ENCODE results near the gene CCDC171. TPM values are rescaled to one million over a fixed set of nuclear protein-coding genes. Genes with fewer than 3 reads are reported as not detected.

The CCDC171 gene
- total RNA-seq, 1 donor from 2014 or later: 2.9 TPM

GRCh38 chr9:15512204-15512603 lies 40.6 kb upstream of the CCDC171 start:
- Histone ChIP-seq H3K4me3 (no peak overlapping the region), H3K36me3 (peaks cover 9% of the 10 kb centered on the region), H3K27ac (no peak overlapping the region), H3K27me3 (ENCODE audit: low read depth) (no peaks in the 10 kb centered on the region), H3K4me1 (peaks cover 26% of the 10 kb centered on the region), H3K9me3 (no peaks in the 10 kb centered on the region)
- DNase-seq (no peak), ATAC-seq (no peak)
- intact Hi-C loops (cut with DNase I): no loop called here
- TF ChIP-seq CTCF (IDR thresholded peaks at IDR 0.05): no peak

DNA sequence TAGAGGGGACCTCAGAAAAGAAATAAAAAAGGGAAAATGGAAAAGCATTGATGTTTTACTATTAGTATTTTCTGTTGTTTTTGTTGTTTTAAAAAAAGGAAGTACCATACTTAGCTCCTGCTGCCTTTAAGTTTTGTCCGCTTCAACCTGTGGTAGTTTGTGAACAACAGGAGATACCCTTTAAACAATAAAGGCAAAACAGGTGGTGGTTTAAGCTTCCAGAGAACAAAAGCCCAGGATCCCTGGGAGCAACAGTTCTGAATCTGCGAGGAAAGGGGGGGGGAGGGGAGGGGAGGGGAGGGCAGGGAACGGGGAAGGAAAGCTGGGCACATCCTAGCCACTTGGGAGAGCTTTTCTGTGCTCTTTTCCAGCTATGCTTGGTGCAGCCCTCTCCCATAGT lies 40.0 kb upstream of the CCDC171 start:
- ATAC-seq (no peak), DNase-seq (no peak)
- H3K36me3 ChIP-seq: peaks cover 7% of the 10 kb centered on the region
- H3K27ac ChIP-seq: no peak overlapping the region
- peaks cover 26% of the 10 kb centered on the region for H3K4me1 ChIP-seq
- TF ChIP-seq CTCF (IDR thresholded peaks at IDR 0.05): no peak
- intact Hi-C loops (cut with DNase I): no loop called here
- no peaks in the 10 kb centered on the region for H3K9me3 ChIP-seq
- no peak overlapping the region for H3K4me3 ChIP-seq
- no peaks in the 10 kb centered on the region for H3K27me3 ChIP-seq (ENCODE audit: low read depth)

DNA sequence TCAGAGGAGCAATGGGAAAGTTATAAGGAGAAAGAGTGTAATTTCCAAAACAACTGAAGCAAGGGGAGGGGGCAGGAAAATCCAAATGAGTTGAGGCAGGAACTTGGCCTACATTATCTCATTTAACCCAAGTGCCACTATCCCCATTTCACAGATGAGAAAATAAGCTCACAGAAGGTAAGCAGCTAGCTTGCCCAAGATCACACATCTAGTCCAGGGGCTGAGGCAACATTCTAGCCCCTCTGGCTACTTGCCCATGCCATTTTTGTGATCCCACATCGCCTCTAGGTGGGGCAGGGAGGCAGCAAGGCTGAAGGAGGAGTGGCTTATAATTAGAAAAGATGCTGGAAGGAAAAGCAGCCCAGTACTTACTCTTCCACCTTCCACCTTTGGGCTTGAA lies 39.5 kb upstream of the CCDC171 start:
- ATAC-seq: no peak
- no peaks in the 10 kb centered on the region for H3K9me3 ChIP-seq
- no peak for TF ChIP-seq CTCF (IDR thresholded peaks at IDR 0.05)
- no peak overlapping the region for H3K27ac ChIP-seq
- DNase-seq: no peak
- peaks cover 23% of the 10 kb centered on the region for H3K4me1 ChIP-seq
- H3K4me3 ChIP-seq: no peak overlapping the region
- intact Hi-C loops (cut with DNase I): no loop called here
- H3K27me3 ChIP-seq (ENCODE audit: low read depth): no peaks in the 10 kb centered on the region
- H3K36me3 ChIP-seq: peaks cover 2% of the 10 kb centered on the region

DNA sequence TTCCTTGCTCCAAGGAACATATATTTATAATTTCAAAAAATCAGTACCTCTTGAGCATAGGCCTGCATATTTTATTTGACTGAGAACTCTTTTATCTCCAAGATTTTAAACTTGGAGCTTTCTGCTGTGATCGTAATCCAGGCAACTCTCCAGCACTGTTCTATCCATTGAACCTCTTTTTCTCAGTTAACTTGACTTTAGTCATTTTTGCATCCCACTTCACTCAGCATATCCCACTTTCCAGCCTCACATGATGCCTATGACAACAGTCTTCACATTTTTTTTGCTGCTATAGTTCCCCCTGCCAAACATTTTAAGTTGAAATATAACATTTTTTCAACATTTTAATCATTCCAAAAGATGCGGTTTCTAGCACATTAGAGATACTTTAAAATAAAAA lies 33.0 kb upstream of the CCDC171 start:
- Histone ChIP-seq H3K4me1 (no peaks in the 10 kb centered on the region), H3K36me3 (no peaks in the 10 kb centered on the region), H3K4me3 (no peak overlapping the region), H3K27ac (no peak overlapping the region), H3K27me3 (ENCODE audit: low read depth) (no peaks in the 10 kb centered on the region), H3K9me3 (no peaks in the 10 kb centered on the region)
- no peak for ATAC-seq
- no peak for DNase-seq
- intact Hi-C loops (cut with DNase I): no loop called here
- no peak for TF ChIP-seq CTCF (IDR thresholded peaks at IDR 0.05)

- ATAC-seq: no peak
- no peak overlapping the region for H3K27ac ChIP-seq
- no peaks in the 10 kb centered on the region for H3K36me3 ChIP-seq
- no peaks in the 10 kb centered on the region for H3K4me1 ChIP-seq
- no peaks in the 10 kb centered on the region for H3K9me3 ChIP-seq
- intact Hi-C loops (cut with DNase I): no loop called here
- no peak overlapping the region for H3K4me3 ChIP-seq
- no peaks in the 10 kb centered on the region for H3K27me3 ChIP-seq (ENCODE audit: low read depth)
- DNase-seq: no peak
- TF ChIP-seq CTCF (IDR thresholded peaks at IDR 0.05): no peak
These were observed 31.6 kb upstream of the CCDC171 start for GRCh38 chr9:15521254-15521653.
